ENCODE data around the gene TRIM63. TPM values are rescaled to one million over a fixed set of nuclear protein-coding genes. Genes with fewer than 3 reads are reported as not detected.

The TRIM63 gene
- total RNA-seq, 1 experiment from 2014 or later, result not detected

DNA sequence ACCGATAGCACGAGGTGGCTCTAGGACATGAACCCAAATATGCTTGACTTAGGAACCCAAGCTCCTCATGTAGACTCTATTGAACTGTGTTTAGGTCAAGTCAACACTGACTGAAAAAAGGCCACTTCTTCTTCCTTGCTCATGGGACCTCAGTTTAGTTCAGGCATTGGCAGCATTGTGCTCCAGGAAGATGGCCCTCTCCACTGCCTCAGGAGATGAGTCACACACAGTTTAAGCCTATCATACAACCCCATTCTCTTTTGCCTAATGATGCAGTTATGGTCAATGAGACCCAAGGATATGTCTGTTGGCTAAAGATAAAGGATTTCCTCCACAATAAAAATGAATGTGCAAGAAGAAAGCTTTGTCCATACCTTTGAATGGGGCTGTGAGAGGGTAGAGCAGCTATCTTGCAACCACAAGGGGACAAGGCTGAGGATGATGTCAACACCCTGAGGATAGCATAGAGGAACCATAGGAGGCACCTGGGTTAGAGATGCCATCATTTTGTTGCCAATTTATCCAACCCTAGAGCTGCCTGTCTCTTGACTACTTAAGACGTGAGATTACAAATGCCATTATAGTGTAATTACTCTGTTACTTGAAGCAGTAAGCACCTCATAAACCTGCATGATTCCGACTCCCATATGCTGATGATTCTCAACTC, 3.0 kb upstream of the TRIM63 start:
- no TSS peak for BruUV-seq (replicated peaks)

DNA sequence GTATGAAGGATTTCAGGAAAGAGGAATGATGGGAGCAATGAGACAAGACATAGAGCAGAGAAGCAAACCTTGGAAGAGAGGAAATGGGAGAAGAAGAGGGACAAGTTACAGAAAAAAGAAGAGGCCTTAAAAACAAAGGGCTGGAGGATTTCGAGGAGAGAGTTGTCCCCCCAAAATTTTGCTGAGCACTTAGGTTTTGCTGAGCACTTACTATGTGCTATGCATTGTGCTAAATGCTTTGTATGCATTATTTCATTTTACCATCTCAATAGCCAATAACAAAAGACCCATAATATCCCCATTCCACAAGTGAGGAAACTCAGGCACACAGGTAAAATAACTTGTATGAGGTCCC, 2.5 kb upstream of the TRIM63 start:
- CTCF ChIA-PET, result interaction anchor here (0.7 kb wide), 2 partner anchors 26 to 295 kb away, joined by 3 to 5 read pairs; no protein-coding TSS in a partner anchor
- H3K9me3 Mint-ChIP-seq (ENCODE audit: unreplicated experiment), result no peaks in the 10 kb centered on the region

More for the DNA sequence above, 3.0 kb upstream of the TRIM63 start:
- Mint-ChIP-seq H3K4me3 (ENCODE audit: unreplicated experiment) (no peak overlapping the region), H3K27me3 (ENCODE audit: insufficient read depth, unreplicated experiment) (no peaks in the 10 kb centered on the region), H3K9me3 (ENCODE audit: unreplicated experiment) (no peaks in the 10 kb centered on the region), H3K4me1 (ENCODE audit: low read depth, unreplicated experiment) (peaks cover 5% of the 10 kb centered on the region), H3K36me3 (ENCODE audit: insufficient read depth, unreplicated experiment) (no peaks in the 10 kb centered on the region), H3K27ac (ENCODE audit: unreplicated experiment) (no peak overlapping the region)
- no peak for DNase-seq
- Histone ChIP-seq H3K36me3 (ENCODE audit: control insufficient read depth, insufficient read depth, low read length) (no peaks in the 10 kb centered on the region), H3K9me3 (no peaks in the 10 kb centered on the region), H3K4me3 (ENCODE audit: low read depth, low read length) (no peak overlapping the region), H3K4me1 (0 out of 2 replicates have a peak, but pooled peaks cover 9% of the 10 kb centered on the region), H3K27me3 (replicated peaks; ENCODE audit: control insufficient read depth, insufficient read depth, low read length) (no peaks in the 10 kb centered on the region)
- TF ChIP-seq, protein P1, sequence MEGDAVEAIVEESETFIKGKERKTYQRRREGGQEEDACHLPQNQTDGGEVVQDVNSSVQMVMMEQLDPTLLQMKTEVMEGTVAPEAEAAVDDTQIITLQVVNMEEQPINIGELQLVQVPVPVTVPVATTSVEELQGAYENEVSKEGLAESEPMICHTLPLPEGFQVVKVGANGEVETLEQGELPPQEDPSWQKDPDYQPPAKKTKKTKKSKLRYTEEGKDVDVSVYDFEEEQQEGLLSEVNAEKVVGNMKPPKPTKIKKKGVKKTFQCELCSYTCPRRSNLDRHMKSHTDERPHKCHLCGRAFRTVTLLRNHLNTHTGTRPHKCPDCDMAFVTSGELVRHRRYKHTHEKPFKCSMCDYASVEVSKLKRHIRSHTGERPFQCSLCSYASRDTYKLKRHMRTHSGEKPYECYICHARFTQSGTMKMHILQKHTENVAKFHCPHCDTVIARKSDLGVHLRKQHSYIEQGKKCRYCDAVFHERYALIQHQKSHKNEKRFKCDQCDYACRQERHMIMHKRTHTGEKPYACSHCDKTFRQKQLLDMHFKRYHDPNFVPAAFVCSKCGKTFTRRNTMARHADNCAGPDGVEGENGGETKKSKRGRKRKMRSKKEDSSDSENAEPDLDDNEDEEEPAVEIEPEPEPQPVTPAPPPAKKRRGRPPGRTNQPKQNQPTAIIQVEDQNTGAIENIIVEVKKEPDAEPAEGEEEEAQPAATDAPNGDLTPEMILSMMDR (IDR thresholded peaks at IDR 0.05; ENCODE audit: insufficient read depth in 1 of 2, low read depth in 1 of 2, low read length in 1 of 2, severe bottlenecking in 1 of 2, unreplicated experiment in 1 of 2), result no peak
- ChIA-PET CTCF (no interaction called here), POLR2A (interaction anchor here (0.5 kb wide), 1 partner anchor 8 kb away, joined by 3 read pairs; no protein-coding TSS in a partner anchor)
- intact Hi-C loops (cut with micrococcal nuclease; ENCODE audit: unreplicated experiment), result no loop called here

DNA sequence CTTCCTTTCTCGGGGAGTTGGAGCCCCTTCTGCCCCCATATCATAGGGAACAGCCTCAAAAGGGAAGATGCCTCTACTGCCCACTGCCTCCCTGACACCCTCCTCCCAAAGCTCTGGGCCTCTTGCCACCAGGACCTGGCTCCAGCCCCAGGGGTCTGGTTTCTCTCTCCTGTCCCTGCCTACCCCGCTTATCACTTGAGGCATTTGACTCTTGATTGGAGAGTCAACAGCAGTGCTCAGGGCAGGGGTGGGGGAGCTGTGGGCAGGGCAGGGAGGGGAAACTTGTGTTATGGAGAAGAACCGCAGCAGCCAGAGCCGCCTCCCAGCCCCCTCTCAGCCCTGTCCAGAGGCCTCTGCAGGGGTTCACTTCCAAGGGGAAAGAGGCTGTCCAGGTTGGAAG, 573 bp downstream of the TRIM63 start:
- no TSS peak for BruUV-seq (replicated peaks)
- no peaks in the 10 kb centered on the region for H3K27me3 ChIP-seq (replicated peaks; ENCODE audit: control insufficient read depth, insufficient read depth, low read length)
- Mint-ChIP-seq H3K27me3 (ENCODE audit: insufficient read depth, unreplicated experiment) (no peaks in the 10 kb centered on the region), H3K4me1 (ENCODE audit: low read depth, unreplicated experiment) (peaks cover 13% of the 10 kb centered on the region), H3K27ac (ENCODE audit: unreplicated experiment) (no peak overlapping the region), H3K4me3 (ENCODE audit: unreplicated experiment) (no peak overlapping the region), H3K36me3 (ENCODE audit: insufficient read depth, unreplicated experiment) (no peaks in the 10 kb centered on the region), H3K9me3 (ENCODE audit: unreplicated experiment) (no peaks in the 10 kb centered on the region)
- intact Hi-C loops (cut with micrococcal nuclease; ENCODE audit: unreplicated experiment), result no loop called here
- DNase-seq, result no peak
- POLR2A ChIA-PET, result interaction anchor here (0.5 kb wide), 1 partner anchor 697 kb away, joined by 3 read pairs; no protein-coding TSS in a partner anchor
- no peaks in the 10 kb centered on the region for H3K9me3 ChIP-seq
- no peak overlapping the region for H3K4me3 ChIP-seq (ENCODE audit: low read depth, low read length)
- CTCF ChIA-PET, result interaction anchor here (0.5 to 1.0 kb wide), 2 partner anchors 28 to 377 kb away, joined by 3 to 4 read pairs; no protein-coding TSS in a partner anchor
- no peaks in the 10 kb centered on the region for H3K36me3 ChIP-seq (ENCODE audit: control insufficient read depth, insufficient read depth, low read length)
- TF ChIP-seq, protein P1 (IDR thresholded peaks at IDR 0.05; ENCODE audit: insufficient read depth in 1 of 2, low read depth in 1 of 2, low read length in 1 of 2, severe bottlenecking in 1 of 2, unreplicated experiment in 1 of 2), result no peak
- 0 out of 2 replicates have a peak, but pooled peaks cover 9% of the 10 kb centered on the region for H3K4me1 ChIP-seq

More for the DNA sequence above, 2.5 kb upstream of the TRIM63 start:
- Mint-ChIP-seq H3K4me3 (ENCODE audit: unreplicated experiment) (no peak overlapping the region), H3K27me3 (ENCODE audit: insufficient read depth, unreplicated experiment) (no peaks in the 10 kb centered on the region), H3K4me1 (ENCODE audit: low read depth, unreplicated experiment) (peaks cover 6% of the 10 kb centered on the region), H3K27ac (ENCODE audit: unreplicated experiment) (no peak overlapping the region), H3K36me3 (ENCODE audit: insufficient read depth, unreplicated experiment) (no peaks in the 10 kb centered on the region)
- DNase-seq, result no peak
- intact Hi-C loops (cut with micrococcal nuclease; ENCODE audit: unreplicated experiment), result no loop called here
- TF ChIP-seq, protein P1 (IDR thresholded peaks at IDR 0.05; ENCODE audit: insufficient read depth in 1 of 2, low read depth in 1 of 2, low read length in 1 of 2, severe bottlenecking in 1 of 2, unreplicated experiment in 1 of 2), result no peak
- Histone ChIP-seq H3K9me3 (no peaks in the 10 kb centered on the region), H3K36me3 (ENCODE audit: control insufficient read depth, insufficient read depth, low read length) (no peaks in the 10 kb centered on the region), H3K4me3 (ENCODE audit: low read depth, low read length) (no peak overlapping the region), H3K4me1 (0 out of 2 replicates have a peak, but pooled peaks cover 9% of the 10 kb centered on the region), H3K27me3 (replicated peaks; ENCODE audit: control insufficient read depth, insufficient read depth, low read length) (no peaks in the 10 kb centered on the region)
- no TSS peak for BruUV-seq (replicated peaks)
- POLR2A ChIA-PET, result interaction anchor here (0.5 kb wide), 1 partner anchor 8 kb away, joined by 3 read pairs; no protein-coding TSS in a partner anchor
